ENCODE results near the gene MLLT3.

The MLLT3 gene

DNA sequence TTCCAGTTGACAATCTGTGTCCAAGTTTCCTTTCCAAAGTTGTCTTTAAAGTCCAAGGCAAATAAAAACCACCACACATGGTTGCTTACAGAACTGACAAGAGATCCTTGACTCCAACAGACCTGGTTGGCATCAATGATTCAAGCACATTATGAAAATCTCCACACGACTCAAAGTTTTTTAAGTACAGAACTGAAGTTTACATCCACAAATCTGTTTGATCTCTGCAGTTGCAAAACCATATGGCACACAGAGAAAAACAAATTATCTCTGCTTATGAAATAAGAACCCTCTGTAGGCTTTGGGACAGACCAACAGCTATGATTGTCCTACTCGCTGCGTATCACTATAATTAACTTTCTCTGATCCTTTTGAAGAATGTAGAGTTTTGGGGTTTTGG lies 60.8 kb downstream of the MLLT3 start:
- no peak for TF ChIP-seq CTCF (IDR thresholded peaks at IDR 0.05; ENCODE audit: borderline replicate concordance, insufficient read depth, low read depth, low read length)

GRCh38 chr9:20559231-20559890 lies 62.9 kb downstream of the MLLT3 start:
- no peak overlapping the region for H3K4me3 ChIP-seq (ENCODE audit: low read depth, low read length)
- TF ChIP-seq CTCF (IDR thresholded peaks at IDR 0.05; ENCODE audit: borderline replicate concordance, insufficient read depth, low read depth, low read length): no peak

More for the DNA sequence above, 60.8 kb downstream of the MLLT3 start:
- no peak overlapping the region for H3K4me3 ChIP-seq (ENCODE audit: low read depth, low read length)

GRCh38 chr9:20558566-20559016 lies 63.7 kb downstream of the MLLT3 start:
- TF ChIP-seq CTCF (IDR thresholded peaks at IDR 0.05; ENCODE audit: borderline replicate concordance, insufficient read depth, low read depth, low read length): no peak
- no peak overlapping the region for H3K4me3 ChIP-seq (ENCODE audit: low read depth, low read length)

DNA sequence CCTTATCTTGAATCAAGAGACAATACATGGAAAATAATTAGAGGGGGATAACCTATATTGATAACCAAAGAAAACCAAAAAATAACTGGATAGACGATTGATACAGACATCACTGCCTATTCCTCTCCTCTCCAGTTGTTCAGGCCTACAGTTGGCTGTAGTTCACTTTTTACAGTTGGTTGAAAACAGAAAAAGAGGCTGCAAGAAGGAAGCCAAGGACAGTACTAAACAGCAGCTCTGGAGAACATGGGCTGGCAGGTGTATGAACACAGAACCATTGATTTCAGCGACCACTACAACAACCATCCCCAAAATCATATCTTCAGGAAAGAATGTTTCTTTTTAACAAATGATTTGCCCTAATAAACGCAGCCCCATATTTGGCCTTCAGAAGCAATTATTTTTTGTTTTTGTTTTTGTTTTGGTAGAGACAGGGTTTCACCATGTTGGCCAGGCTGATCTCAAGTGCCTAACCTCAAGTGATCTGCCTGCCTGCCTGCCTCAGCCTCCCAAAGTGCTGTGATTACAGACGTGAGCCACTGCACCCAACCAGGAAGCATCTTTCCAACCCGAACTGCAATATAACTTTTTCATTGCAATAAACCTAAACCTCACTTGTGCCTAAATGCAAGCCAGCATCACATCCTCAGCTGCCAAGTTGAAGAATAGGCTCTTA lies 64.3 kb downstream of the MLLT3 start:
- TF ChIP-seq CTCF (IDR thresholded peaks at IDR 0.05; ENCODE audit: borderline replicate concordance, insufficient read depth, low read depth, low read length): no peak
- no peak overlapping the region for H3K4me3 ChIP-seq (ENCODE audit: low read depth, low read length)

DNA sequence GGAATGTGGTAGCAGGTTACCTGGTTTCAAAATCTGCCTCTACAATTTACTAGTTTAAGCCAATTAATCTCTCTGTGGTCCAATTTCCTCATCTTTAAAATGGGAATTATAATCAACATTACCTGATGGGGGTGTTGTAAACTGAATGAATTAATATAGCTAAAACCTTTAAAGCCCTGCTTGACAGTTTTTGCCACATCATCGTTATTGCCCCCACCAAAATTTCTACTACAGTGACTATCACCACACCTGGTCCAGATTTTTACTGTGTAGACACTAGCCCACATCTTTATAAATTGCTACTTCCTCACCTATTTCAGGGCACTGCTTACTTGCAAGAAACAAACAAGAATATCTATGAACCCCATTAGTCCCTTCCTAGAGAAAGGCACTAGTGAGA lies 65.0 kb downstream of the MLLT3 start:
- H3K4me3 ChIP-seq (ENCODE audit: low read depth, low read length): no peak overlapping the region
- TF ChIP-seq CTCF (IDR thresholded peaks at IDR 0.05; ENCODE audit: borderline replicate concordance, insufficient read depth, low read depth, low read length): no peak

- no peak for TF ChIP-seq CTCF (IDR thresholded peaks at IDR 0.05; ENCODE audit: borderline replicate concordance, insufficient read depth, low read depth, low read length)
- H3K4me3 ChIP-seq (ENCODE audit: low read depth, low read length): no peak overlapping the region
These were observed 68.6 kb downstream of the MLLT3 start for GRCh38 chr9:20553558-20554149.
